Uterus (tissue), 2 donors: ENCODE results near the gene RPS6KA6.

Experiments used
- CTCF ChIP-seq, 4 experiments: fragments of 200-600 bp in 2 of 4; fragments of 450-650 bp in 2 of 4; sonication (generic) in 2 of 4; IDR thresholded peaks; one replicate each; pipeline ENCODE4 v1.5.1; 2016 to 2019; ENCODE audit warnings: antibody characterized with exemption in 4 of 4, mild to moderate bottlenecking in 2 of 4, moderate library complexity in 1 of 4
- POLR2A ChIP-seq, 2 donors: fragments of 450-650 bp; IDR thresholded peaks; one replicate each; pipeline ENCODE4 v1.6.1; 2016; ENCODE audit warnings: antibody characterized with exemption in 2 of 2, mild to moderate bottlenecking in 1 of 2, moderate library complexity in 1 of 2

DNA sequence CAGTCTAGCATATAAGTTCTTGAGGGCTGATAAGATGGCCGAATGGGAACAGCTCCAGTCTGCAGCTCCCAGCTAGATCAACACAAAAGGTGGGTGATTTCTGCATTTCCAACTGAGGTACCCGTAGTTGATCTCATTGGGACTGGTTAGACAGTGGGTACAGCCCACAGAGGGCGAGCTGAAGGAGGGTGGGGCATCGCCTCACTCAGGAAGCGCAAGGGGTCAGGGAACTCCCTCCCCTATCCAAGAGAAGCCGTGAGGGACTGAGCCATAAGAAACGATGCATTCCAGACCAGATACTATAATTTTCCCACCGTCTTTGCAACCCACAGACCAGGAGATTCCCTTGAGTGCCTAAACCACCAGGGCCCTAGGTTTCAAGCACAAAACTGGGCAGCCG lies 109.0 kb downstream of the RPS6KA6 start:
- TF ChIP-seq POLR2A (IDR thresholded peaks at IDR 0.05), result no peak
- TF ChIP-seq CTCF (IDR thresholded peaks at IDR 0.05), result no peak
